K562 (cell line): ENCODE measurements around the gene HSD11B1. TPM values are rescaled to one million over a fixed set of nuclear protein-coding genes. Genes with fewer than 3 reads are reported as not detected.
A peak's percentile ranks its signal among the peaks of the same experiment; 100 is the strongest.

Experiments
- ATAC-seq: fragments of 200-7000 bp; cut with Tn5 transposase; 3 replicates; pipeline ENCODE4 v1.9.1; 2020; ENCODE audit warnings: moderate library complexity
- BruUV-seq: library from RNA; stranded (reverse); fragments of 400-500 nt; replicated peaks from 2 replicates; lab custom pipeline; 2021; lab: Mats Ljungman, UMichigan
- CTCF ChIA-PET: fragments of 300-600 bp; formaldehyde crosslinking; extraction: SDS; loops from one replicate; lab custom pipeline; 2021; ENCODE audit warnings: low intra/inter-chr PET ratio; lab: Yijun Ruan, JAX
- POLR2A ChIA-PET: fragments of 300-600, 350-650 bp; sonication (Branson Sonifier 250); formaldehyde crosslinking; extraction: SDS; loops from one replicate; lab custom pipeline; 2021; ENCODE audit warnings: antibody characterized with exemption, inconsistent platforms; lab: Yijun Ruan, JAX
- DNase-seq, 4 experiments: peaks; one replicate each; pipeline versions ENCODE4 v3.0.0 to v3.0.0-alpha.2; 2011 to 2018; ENCODE audit warnings: low spot score in 3 of 4, mixed read lengths in 3 of 4; ENCODE audit errors: extremely low read depth in 1 of 4
- FAIRE-seq: peaks from 2 replicates; lab custom pipeline; 2011; peaks lifted over from hg19 to GRCh38; lab: Jason Lieb, UNC
- H2AFZ ChIP-seq: 2 replicates; pipeline ENCODE4 v1.6.0; 2011; ENCODE audit warnings: low read depth, low read length, control low read depth, inconsistent platforms
- H3K27ac ChIP-seq: fragments of 200-600 bp; 3 replicates; pipeline ENCODE4 v1.8.0; 2011; ENCODE audit warnings: low read depth, mild to moderate bottlenecking, control low read depth, inconsistent platforms, low read length, moderate library complexity, mixed read lengths; ENCODE audit errors: extremely low read depth
- H3K27me3 ChIP-seq, 2 experiments: fragments of 300-600 bp in 1 of 2; 2 replicates in 1 of 2; 3 replicates in 1 of 2; pipeline versions ENCODE4 v1.6.0 to v1.8.0; 2011; ENCODE audit warnings: inconsistent platforms in 2 of 2, low read length in 2 of 2, mild to moderate bottlenecking in 1 of 2, mixed read lengths in 1 of 2, moderate library complexity in 1 of 2; ENCODE audit not compliant: control insufficient read depth in 2 of 2, insufficient read depth in 2 of 2
- H3K36me3 ChIP-seq: fragments of 300-600 bp; 3 replicates; pipeline ENCODE4 v1.8.0; 2011; ENCODE audit warnings: mild to moderate bottlenecking, low read length, inconsistent platforms; ENCODE audit not compliant: control insufficient read depth, insufficient read depth
- H3K4me1 ChIP-seq, 2 experiments: fragments of 200-600 bp in 1 of 2; replicated peaks in 1 of 2; 2 replicates in 1 of 2; 3 replicates in 1 of 2; pipeline versions ENCODE4 v1.5.1 to v1.8.0; 2011; ENCODE audit warnings: inconsistent platforms in 2 of 2, low read length in 2 of 2, mild to moderate bottlenecking in 1 of 2, mixed read lengths in 1 of 2, moderate library complexity in 1 of 2; ENCODE audit not compliant: control insufficient read depth in 2 of 2, insufficient read depth in 2 of 2
- H3K4me2 ChIP-seq: 2 replicates; pipeline ENCODE4 v1.6.1; 2011; ENCODE audit warnings: low read length, control low read depth, inconsistent platforms, mixed read lengths; ENCODE audit not compliant: insufficient read depth
- H3K4me3 ChIP-seq: fragments of 200-600 bp; sonication (generic), shearing (Covaris generic); 2 replicates; pipeline ENCODE4 v1.5.1; 2016; ENCODE audit warnings: control low read depth, inconsistent platforms
- H3K79me2 ChIP-seq: fragments of 200-600 bp; 3 replicates; pipeline ENCODE4 v1.8.0; 2011; ENCODE audit warnings: low read length, inconsistent platforms; ENCODE audit not compliant: control insufficient read depth, insufficient read depth
- H3K9ac ChIP-seq, 2 experiments: 2 replicates each; pipeline versions ENCODE4 v1.6.0 to v1.6.1; 2011; ENCODE audit warnings: low read depth in 2 of 2, low read length in 2 of 2, control low read depth in 1 of 2, inconsistent platforms in 1 of 2, mild to moderate bottlenecking in 1 of 2, mixed read lengths in 1 of 2; ENCODE audit not compliant: insufficient read depth in 1 of 2
- H3K9me1 ChIP-seq: one replicate; pipeline ENCODE4 v1.6.0; 2011; ENCODE audit warnings: inconsistent platforms, mild to moderate bottlenecking, low read length, moderate library complexity; ENCODE audit not compliant: control insufficient read depth, insufficient read depth
- H3K9me3 ChIP-seq: replicated peaks from 2 replicates; pipeline ENCODE4 v1.5.1; 2011; ENCODE audit warnings: low read depth, low read length, inconsistent platforms; ENCODE audit not compliant: control insufficient read depth, insufficient read depth
- H4K20me1 ChIP-seq: replicated peaks from 2 replicates; pipeline ENCODE4 v1.6.1; 2011; ENCODE audit warnings: low read length, inconsistent platforms, mixed read lengths; ENCODE audit not compliant: control insufficient read depth, insufficient read depth
- CBFA2T3 ChIP-seq: fragments of 450-650 bp; IDR thresholded peaks from 2 replicates; pipeline ENCODE4 v1.6.1; 2017
- CEBPB ChIP-seq: fragments of 450-650 bp; IDR thresholded peaks from 2 replicates; pipeline ENCODE4 v1.6.1; 2016; ENCODE audit warnings: missing genetic modification characterization, missing compliant biosample characterization
- CEBPG ChIP-seq, 3 experiments: fragments of 200-800 bp in 1 of 3; sonication (Bioruptor generic) in 1 of 3; sonication (generic) in 1 of 3; formaldehyde crosslinking in 1 of 3; IDR thresholded peaks in 2 of 3; conservative IDR thresholded peaks in 1 of 3; 2 replicates each; pipeline versions ENCODE4 v1.6.1 to v1.8.0; 2016 to 2022; ENCODE audit warnings: missing compliant biosample characterization in 2 of 3, missing genetic modification characterization in 2 of 3, mild to moderate bottlenecking in 1 of 3, missing genetic modification reagents in 1 of 3
- CEBPZ ChIP-seq: fragments of 150-350 bp; IDR thresholded peaks from 2 replicates; pipeline ENCODE4 v1.6.1; 2014; ENCODE audit warnings: low read depth, mild to moderate bottlenecking, low read length, borderline replicate concordance
- FOXM1 ChIP-seq, 2 experiments: fragments of 450-650 bp in 1 of 2; sonication (generic) in 1 of 2; formaldehyde crosslinking in 1 of 2; IDR thresholded peaks; 2 replicates each; pipeline versions ENCODE4 v1.6.1 to v1.9.0; 2017 to 2022; ENCODE audit warnings: low read depth in 2 of 2, mild to moderate bottlenecking in 2 of 2, missing genetic modification reagents in 1 of 2, moderate library complexity in 1 of 2
- NR1H2 ChIP-seq: sonication (generic); formaldehyde crosslinking; IDR thresholded peaks from 2 replicates; pipeline ENCODE4 v1.4.0; 2020; ENCODE audit warnings: mild to moderate bottlenecking, missing genetic modification reagents
- PTTG1 ChIP-seq: fragments of 450-650 bp; IDR thresholded peaks from 2 replicates; pipeline ENCODE4 v1.6.1; 2016; ENCODE audit warnings: low read depth, mild to moderate bottlenecking, missing genetic modification characterization, missing compliant biosample characterization
- ZNF263 ChIP-seq: sonication (generic); formaldehyde crosslinking; IDR thresholded peaks from 2 replicates; pipeline ENCODE4 v1.8.0; 2022; ENCODE audit warnings: mild to moderate bottlenecking, missing genetic modification reagents, borderline replicate concordance
- WGBS: fragments of 100-300 bp; shearing (Covaris generic); methylation state at CpG from one replicate; pipeline ENCODE4 v1.1.6; 2016; ENCODE audit warnings: low coverage, mixed read lengths; ENCODE audit not compliant: insufficient coverage; ENCODE audit errors: missing lambda C conversion rate; 5-methylcytosine and 5-hydroxymethylcytosine counted together
- in situ Hi-C: fragments of 300-500 bp; cut with MboI; formaldehyde crosslinking; loops from 4 replicates; pipeline ENCODE4 v1.15.0; 2018; ENCODE audit warnings: inconsistent platforms, mixed read lengths
- intact Hi-C: fragments of 100-400 bp; cut with micrococcal nuclease; formaldehyde crosslinking; loops from 2 replicates; pipeline ENCODE4 v1.14.2; 2022
- polyA plus RNA-seq, 8 experiments: library from polyadenylated mRNA; depleted of rRNA in 4 of 8; stranded (reverse) in 5 of 8; unstranded in 3 of 8; fragments of >200 nt; fragmentation: Nextera tagmentation in 2 of 8; fragmentation: Illumina TruSeq in 1 of 8; extraction: Ambion mirVana in 2 of 8; extraction: Trizol in 1 of 8; gene quantifications; 2 replicates each; pipeline versions ENCODE4 v1.2.1 to v1.2.3, GENCODE V29; 2011 to 2014; ENCODE audit warnings: inconsistent platforms in 1 of 8, missing spikeins in 1 of 8
- total RNA-seq, 7 experiments: library from RNA; depleted of rRNA in 6 of 7; stranded (reverse); fragments of >200 nt in 6 of 7; fragmentation: Illumina TruSeq in 2 of 7; extraction: Trizol in 2 of 7; gene quantifications; 2 replicates each; pipeline versions ENCODE4 v1.2.1 to v1.2.3, GENCODE V29; 2011 to 2021; ENCODE audit warnings: low replicate concordance in 1 of 7
- TF ChIP-seq, protein P1 (sequence below): fragments of 450-650 bp; conservative IDR thresholded peaks from 2 replicates; pipeline ENCODE4 v1.6.1; 2016; ENCODE audit warnings: missing genetic modification characterization, low read depth, mild to moderate bottlenecking, control low read depth, missing compliant biosample characterization

Gene HSD11B1
- total and polyA plus RNA-seq, 9 of the 15 experiments (the other 6 are each of a cell fraction or from before 2014, with no cell fraction given) = 0.04 to 0.16 TPM; not detected in 7

- POLR2A ChIA-PET = interaction anchor here (1.1 kb wide), 1 partner anchor 29 kb away, joined by 3 read pairs; no protein-coding TSS in a partner anchor
These were observed 29.0 kb downstream of the HSD11B1 start for GRCh38 chr1:209733409-209734192.

DNA sequence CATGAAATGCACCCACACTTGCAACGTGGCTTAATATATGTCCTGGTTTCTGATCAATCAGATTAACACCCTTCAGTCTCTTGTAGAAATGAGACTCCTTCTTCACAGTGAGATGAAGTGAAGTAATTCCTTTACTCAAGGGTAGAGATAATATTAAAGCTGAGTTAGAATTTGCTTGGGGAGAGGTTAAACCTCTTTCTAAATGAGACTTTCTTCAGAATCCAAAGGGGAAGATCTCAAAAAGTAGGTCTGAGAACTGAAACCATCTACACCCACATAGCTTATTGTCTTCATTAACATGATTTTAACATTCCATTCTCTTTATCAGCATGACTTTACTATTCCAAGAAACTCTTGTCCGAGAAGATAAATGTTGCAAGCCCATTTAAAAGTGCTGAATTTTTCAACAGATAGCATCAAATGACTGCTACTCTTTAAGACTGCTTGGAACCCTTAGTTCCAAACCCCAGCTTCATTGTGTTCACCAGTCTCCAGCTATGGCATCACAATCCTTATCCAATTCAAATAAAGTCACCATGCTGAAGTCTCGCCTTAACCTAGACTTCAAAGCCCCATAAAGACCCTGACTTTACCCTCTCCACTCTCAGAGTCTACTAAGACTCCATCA, 32.0 kb downstream of the HSD11B1 start:
- intact Hi-C loops = no loop called here
- 2% methylated on average over 3 of the region's 3 CpGs for WGBS
- no peak for TF ChIP-seq NR1H2 (CRISPR knock-in tag)
- TF ChIP-seq ZNF263 (CRISPR knock-in tag) = no peak
- no peak for TF ChIP-seq PTTG1
- no peak for TF ChIP-seq CBFA2T3
- TF ChIP-seq CEBPZ = no peak
- TF ChIP-seq, protein P1, sequence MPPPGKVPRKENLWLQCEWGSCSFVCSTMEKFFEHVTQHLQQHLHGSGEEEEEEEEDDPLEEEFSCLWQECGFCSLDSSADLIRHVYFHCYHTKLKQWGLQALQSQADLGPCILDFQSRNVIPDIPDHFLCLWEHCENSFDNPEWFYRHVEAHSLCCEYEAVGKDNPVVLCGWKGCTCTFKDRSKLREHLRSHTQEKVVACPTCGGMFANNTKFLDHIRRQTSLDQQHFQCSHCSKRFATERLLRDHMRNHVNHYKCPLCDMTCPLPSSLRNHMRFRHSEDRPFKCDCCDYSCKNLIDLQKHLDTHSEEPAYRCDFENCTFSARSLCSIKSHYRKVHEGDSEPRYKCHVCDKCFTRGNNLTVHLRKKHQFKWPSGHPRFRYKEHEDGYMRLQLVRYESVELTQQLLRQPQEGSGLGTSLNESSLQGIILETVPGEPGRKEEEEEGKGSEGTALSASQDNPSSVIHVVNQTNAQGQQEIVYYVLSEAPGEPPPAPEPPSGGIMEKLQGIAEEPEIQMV (tag) = no peak

More at GRCh38 chr1:209733409-209734192, 29.0 kb downstream of the HSD11B1 start:
- no peak overlapping the region for H3K4me3 ChIP-seq
- no peaks in the 10 kb centered on the region for H3K79me2 ChIP-seq
- 9% methylated on average over 3 of the region's 3 CpGs for WGBS
- H3K4me1 ChIP-seq = no peaks in the 10 kb centered on the region
- ATAC-seq = no peak
- CTCF ChIA-PET = no interaction called here
- no peak for FAIRE-seq
- no peak overlapping the region for H3K4me2 ChIP-seq
- H3K9me3 ChIP-seq = no peaks in the 10 kb centered on the region
- no peaks in the 10 kb centered on the region for H4K20me1 ChIP-seq
- no peak overlapping the region for H3K27ac ChIP-seq
- no peak for DNase-seq
- BruUV-seq = no TSS peak
- H3K27me3 ChIP-seq = no peaks in the 10 kb centered on the region; a peak in 1 of 5 replicates
- intact Hi-C loops = no loop called here
- no peak overlapping the region for H3K9ac ChIP-seq
- TF ChIP-seq CEBPG (CRISPR knock-in tag; IDR thresholded peaks at IDR 0.05) (no peak), CEBPG (tag; conservative IDR thresholded peaks at IDR 0.05 in 1 of 2, IDR thresholded peaks at IDR 0.05 in 1 of 2) (peak in 1 of 2 experiments; percentile 74; a peak in 2 of 4 replicates), CEBPB (peak; percentile 64), FOXM1 (IDR thresholded peaks at IDR 0.05; ENCODE audit: low read depth) (no peak), FOXM1 (CRISPR knock-in tag; IDR thresholded peaks at IDR 0.05; ENCODE audit: low read depth) (no peak)
- no peaks in the 10 kb centered on the region for H3K36me3 ChIP-seq
- no peaks in the 10 kb centered on the region for H3K9me1 ChIP-seq
- in situ Hi-C loops = no loop called here
- no peak overlapping the region for H2AFZ ChIP-seq

More for the DNA sequence above, 32.0 kb downstream of the HSD11B1 start:
- Histone ChIP-seq H3K27ac (no peak overlapping the region), H4K20me1 (no peaks in the 10 kb centered on the region), H2AFZ (no peak overlapping the region), H3K4me3 (no peak overlapping the region), H3K9me1 (no peaks in the 10 kb centered on the region), H3K9ac (no peak overlapping the region), H3K27me3 (peaks cover 4 to 6% of the 10 kb centered on the region in 2 experiments; a peak in 2 of 5 replicates), H3K4me2 (no peak overlapping the region), H3K4me1 (no peaks in the 10 kb centered on the region), H3K36me3 (no peaks in the 10 kb centered on the region), H3K79me2 (no peaks in the 10 kb centered on the region), H3K9me3 (no peaks in the 10 kb centered on the region)
- POLR2A ChIA-PET = interaction anchor here (0.6 to 1.4 kb wide), 5 partner anchors 9 to 22 kb away, joined by 3 to 7 read pairs (median 4); no protein-coding TSS in a partner anchor
- CTCF ChIA-PET = interaction anchor here (0.6 kb wide), 1 partner anchor 184 kb away, joined by 6 read pairs; no protein-coding TSS in a partner anchor
- DNase-seq (no peak), ATAC-seq (no peak), FAIRE-seq (no peak)
- in situ Hi-C loops = no loop called here
- BruUV-seq = no TSS peak
